ENCODE results near the gene KLHL14.

GRCh38 chr18:32696376-32696775 lies 76.4 kb downstream of the KLHL14 start:
- TF ChIP-seq BRD4 (CRISPR knock-in tag; IDR thresholded peaks at IDR 0.05) (no peak), CHD4 (IDR thresholded peaks at IDR 0.05; ENCODE audit: borderline replicate concordance, low read length) (no peak), KDM6A (CRISPR knock-in tag; IDR thresholded peaks at IDR 0.05; ENCODE audit: low read depth) (no peak), ZNF234 (CRISPR knock-in tag; conservative IDR thresholded peaks at IDR 0.05) (no peak), BHLHE40 (IDR thresholded peaks at IDR 0.05; ENCODE audit: low read length) (no peak), ZNF331 (CRISPR knock-in tag; IDR thresholded peaks at IDR 0.05) (no peak)
- TF ChIP-seq, protein P1, sequence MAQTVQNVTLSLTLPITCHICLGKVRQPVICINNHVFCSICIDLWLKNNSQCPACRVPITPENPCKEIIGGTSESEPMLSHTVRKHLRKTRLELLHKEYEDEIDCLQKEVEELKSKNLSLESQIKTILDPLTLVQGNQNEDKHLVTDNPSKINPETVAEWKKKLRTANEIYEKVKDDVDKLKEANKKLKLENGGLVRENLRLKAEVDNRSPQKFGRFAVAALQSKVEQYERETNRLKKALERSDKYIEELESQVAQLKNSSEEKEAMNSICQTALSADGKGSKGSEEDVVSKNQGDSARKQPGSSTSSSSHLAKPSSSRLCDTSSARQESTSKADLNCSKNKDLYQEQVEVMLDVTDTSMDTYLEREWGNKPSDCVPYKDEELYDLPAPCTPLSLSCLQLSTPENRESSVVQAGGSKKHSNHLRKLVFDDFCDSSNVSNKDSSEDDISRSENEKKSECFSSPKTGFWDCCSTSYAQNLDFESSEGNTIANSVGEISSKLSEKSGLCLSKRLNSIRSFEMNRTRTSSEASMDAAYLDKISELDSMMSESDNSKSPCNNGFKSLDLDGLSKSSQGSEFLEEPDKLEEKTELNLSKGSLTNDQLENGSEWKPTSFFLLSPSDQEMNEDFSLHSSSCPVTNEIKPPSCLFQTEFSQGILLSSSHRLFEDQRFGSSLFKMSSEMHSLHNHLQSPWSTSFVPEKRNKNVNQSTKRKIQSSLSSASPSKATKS (CRISPR knock-in tag; IDR thresholded peaks at IDR 0.05): no peak
- TF ChIP-seq, protein P2, sequence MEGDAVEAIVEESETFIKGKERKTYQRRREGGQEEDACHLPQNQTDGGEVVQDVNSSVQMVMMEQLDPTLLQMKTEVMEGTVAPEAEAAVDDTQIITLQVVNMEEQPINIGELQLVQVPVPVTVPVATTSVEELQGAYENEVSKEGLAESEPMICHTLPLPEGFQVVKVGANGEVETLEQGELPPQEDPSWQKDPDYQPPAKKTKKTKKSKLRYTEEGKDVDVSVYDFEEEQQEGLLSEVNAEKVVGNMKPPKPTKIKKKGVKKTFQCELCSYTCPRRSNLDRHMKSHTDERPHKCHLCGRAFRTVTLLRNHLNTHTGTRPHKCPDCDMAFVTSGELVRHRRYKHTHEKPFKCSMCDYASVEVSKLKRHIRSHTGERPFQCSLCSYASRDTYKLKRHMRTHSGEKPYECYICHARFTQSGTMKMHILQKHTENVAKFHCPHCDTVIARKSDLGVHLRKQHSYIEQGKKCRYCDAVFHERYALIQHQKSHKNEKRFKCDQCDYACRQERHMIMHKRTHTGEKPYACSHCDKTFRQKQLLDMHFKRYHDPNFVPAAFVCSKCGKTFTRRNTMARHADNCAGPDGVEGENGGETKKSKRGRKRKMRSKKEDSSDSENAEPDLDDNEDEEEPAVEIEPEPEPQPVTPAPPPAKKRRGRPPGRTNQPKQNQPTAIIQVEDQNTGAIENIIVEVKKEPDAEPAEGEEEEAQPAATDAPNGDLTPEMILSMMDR (CRISPR knock-in tag; IDR thresholded peaks at IDR 0.05): no peak
- TF ChIP-seq, protein P3, sequence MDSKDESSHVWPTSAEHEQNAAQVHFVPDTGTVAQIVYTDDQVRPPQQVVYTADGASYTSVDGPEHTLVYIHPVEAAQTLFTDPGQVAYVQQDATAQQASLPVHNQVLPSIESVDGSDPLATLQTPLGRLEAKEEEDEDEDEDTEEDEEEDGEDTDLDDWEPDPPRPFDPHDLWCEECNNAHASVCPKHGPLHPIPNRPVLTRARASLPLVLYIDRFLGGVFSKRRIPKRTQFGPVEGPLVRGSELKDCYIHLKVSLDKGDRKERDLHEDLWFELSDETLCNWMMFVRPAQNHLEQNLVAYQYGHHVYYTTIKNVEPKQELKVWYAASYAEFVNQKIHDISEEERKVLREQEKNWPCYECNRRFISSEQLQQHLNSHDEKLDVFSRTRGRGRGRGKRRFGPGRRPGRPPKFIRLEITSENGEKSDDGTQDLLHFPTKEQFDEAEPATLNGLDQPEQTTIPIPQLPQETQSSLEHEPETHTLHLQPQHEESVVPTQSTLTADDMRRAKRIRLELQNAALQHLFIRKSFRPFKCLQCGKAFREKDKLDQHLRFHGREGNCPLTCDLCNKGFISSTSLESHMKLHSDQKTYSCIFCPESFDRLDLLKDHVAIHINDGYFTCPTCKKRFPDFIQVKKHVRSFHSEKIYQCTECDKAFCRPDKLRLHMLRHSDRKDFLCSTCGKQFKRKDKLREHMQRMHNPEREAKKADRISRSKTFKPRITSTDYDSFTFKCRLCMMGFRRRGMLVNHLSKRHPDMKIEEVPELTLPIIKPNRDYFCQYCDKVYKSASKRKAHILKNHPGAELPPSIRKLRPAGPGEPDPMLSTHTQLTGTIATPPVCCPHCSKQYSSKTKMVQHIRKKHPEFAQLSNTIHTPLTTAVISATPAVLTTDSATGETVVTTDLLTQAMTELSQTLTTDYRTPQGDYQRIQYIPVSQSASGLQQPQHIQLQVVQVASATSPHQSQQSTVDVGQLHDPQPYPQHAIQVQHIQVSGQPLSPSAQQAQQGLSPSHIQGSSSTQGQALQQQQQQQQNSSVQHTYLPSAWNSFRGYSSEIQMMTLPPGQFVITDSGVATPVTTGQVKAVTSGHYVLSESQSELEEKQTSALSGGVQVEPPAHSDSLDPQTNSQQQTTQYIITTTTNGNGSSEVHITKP (CRISPR knock-in tag; IDR thresholded peaks at IDR 0.05; ENCODE audit: low read depth): no peak

All from HepG2 (cell line).